Immature natural killer cell (primary cell): ENCODE data around the gene DQX1. TPM values are rescaled to one million over a fixed set of nuclear protein-coding genes. Genes with fewer than 3 reads are reported as not detected.
A peak's percentile ranks its signal among the peaks of the same experiment; 100 is the strongest.
"Not testable (repeated sequence)": the region's sequence is repeated elsewhere in the genome, so short reads cannot be mapped to it uniquely, and the experiment has no call there.

ENCODE experiments used
- DNase-seq, 3 donors: peaks; one replicate each; pipeline ENCODE4 v3.0.0; 2022; ENCODE audit warnings: mixed read lengths in 1 of 3
- H3K27ac Mint-ChIP-seq, 6 donors: one replicate each; pipeline ENCODE4 v1.8.0; 2020; ENCODE audit warnings: mixed read lengths in 6 of 6, mild to moderate bottlenecking in 5 of 6, inconsistent platforms in 4 of 6, moderate library complexity in 3 of 6
- H3K27me3 Mint-ChIP-seq, 3 donors: one replicate each; pipeline ENCODE4 v1.8.0; 2020 to 2021; ENCODE audit warnings: low read depth in 3 of 3, mild to moderate bottlenecking in 3 of 3, mixed read lengths in 3 of 3, moderate library complexity in 3 of 3, inconsistent platforms in 1 of 3
- H3K36me3 Mint-ChIP-seq, 3 donors: one replicate each; pipeline ENCODE4 v1.8.0; 2020; ENCODE audit warnings: mixed read lengths in 3 of 3, inconsistent platforms in 2 of 3, mild to moderate bottlenecking in 2 of 3
- H3K4me1 Mint-ChIP-seq, 2 donors: one replicate each; pipeline ENCODE4 v1.8.0; 2020; ENCODE audit warnings: inconsistent platforms in 2 of 2, mild to moderate bottlenecking in 2 of 2, mixed read lengths in 2 of 2, moderate library complexity in 1 of 2
- H3K4me3 Mint-ChIP-seq, 5 donors: one replicate each; pipeline ENCODE4 v1.8.0; 2020; ENCODE audit warnings: mild to moderate bottlenecking in 5 of 5, mixed read lengths in 5 of 5, inconsistent platforms in 3 of 5, moderate library complexity in 3 of 5
- H3K9me3 Mint-ChIP-seq, 6 donors: one replicate each; pipeline ENCODE4 v1.8.0; 2020; ENCODE audit warnings: mild to moderate bottlenecking in 6 of 6, mixed read lengths in 6 of 6, inconsistent platforms in 4 of 6, moderate library complexity in 3 of 6
- polyA plus RNA-seq, 3 donors: library from polyadenylated mRNA; unstranded; fragments of 300-500 nt; fragmentation: Illumina TruSeq; gene quantifications; one replicate each; pipeline ENCODE4 v1.2.3, GENCODE V29; 2021

Gene DQX1
- polyA plus RNA-seq, 3 donors from 2014 or later: not detected

DNA sequence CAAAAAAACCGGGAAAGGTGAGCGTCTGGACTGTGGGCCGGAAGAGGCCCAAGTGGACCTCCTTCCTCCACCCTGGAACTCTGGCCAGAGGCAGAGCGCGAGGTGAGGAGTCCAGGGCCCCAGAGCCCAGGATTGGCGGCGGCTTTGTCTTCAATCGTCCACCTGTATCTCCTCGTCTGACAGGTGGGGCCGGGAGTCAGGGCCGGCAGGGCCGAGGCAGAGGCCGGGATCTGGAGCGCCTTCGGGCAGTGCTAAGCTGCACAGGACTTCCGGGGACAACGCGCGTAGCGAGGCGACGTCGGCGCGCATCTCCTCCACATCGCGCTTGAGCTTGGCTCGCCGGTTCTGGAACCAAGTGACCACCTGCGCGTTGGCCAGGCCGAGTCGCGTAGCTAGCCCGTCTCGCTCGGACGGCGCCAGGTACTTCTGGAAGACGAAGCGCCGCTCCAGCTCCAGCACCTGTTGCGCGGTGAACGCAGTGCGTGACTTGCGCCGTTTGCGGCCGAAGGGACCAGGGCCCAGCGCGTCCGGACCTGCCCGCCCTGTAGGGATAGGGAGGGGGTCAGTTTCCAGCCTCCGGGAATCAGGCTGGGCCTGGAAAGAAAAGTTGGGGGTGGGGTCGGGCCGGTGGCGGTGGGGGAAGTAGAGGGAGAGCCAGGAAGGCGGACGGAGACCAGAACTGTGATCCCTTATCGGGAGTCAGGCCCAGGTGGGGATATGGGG is 28.1 kb downstream of the DQX1 start:
- no peak for DNase-seq
- H3K4me3 Mint-ChIP-seq: peak overlapping the region; percentile 90 to 98 (median 93)
- peaks cover 6 to 14% (median 10%) of the 10 kb centered on the region in 3 donors for H3K36me3 Mint-ChIP-seq
- H3K4me1 Mint-ChIP-seq: peaks cover 38 to 41% of the 10 kb centered on the region in 2 donors
- H3K27ac Mint-ChIP-seq: peak overlapping the region; percentile 35 to 92 (median 78)
- no peaks in the 10 kb centered on the region for H3K9me3 Mint-ChIP-seq
- peaks cover 5 to 15% (median 11%) of the 10 kb centered on the region in 3 donors for H3K27me3 Mint-ChIP-seq

DNA sequence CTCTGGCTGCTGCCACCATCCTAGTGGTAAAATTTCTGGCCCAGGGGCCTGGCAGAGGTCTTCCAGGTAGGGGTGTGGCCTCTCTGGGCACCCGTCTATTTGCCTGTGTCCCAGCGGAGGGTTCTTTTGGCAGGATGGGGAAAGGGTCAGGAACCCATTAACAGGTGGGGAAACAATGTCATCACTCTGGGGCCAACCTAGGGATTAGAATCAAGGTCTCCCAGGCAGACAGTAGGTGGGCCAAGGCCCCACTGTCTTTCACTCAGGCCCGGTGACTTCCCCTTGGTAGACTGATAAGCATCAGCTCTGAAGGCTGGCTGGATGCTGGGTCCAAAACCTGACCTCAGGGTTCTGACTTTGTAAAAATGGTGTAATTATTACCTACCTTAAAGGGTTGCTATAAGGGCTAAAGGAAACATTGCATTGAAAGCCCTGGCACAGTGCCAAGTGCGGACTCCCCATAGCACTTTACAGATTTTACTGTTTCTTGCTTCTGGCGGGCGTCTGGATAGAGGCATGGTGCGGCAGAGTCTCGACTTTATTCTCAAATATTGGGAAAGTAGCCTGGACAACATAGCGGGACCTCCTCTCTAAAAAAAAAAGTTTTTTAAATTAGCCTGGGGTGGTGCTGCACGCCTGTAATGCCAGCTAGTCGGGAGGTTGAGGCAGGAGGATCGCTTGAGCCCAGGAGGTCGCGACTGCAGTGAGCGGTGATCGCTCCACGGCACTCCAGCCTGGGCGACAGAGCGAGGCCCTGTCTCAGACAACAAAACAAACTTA is 28.8 kb downstream of the DQX1 start:
- H3K27ac Mint-ChIP-seq: peak overlapping the region in 3 of 6 donors; percentile 35 to 76 (median 55)
- no peaks in the 10 kb centered on the region for H3K9me3 Mint-ChIP-seq
- peaks cover 6 to 14% (median 12%) of the 10 kb centered on the region in 3 donors for H3K36me3 Mint-ChIP-seq
- peaks cover 5 to 15% (median 11%) of the 10 kb centered on the region in 3 donors for H3K27me3 Mint-ChIP-seq
- no peak for DNase-seq
- peaks cover 31 to 33% of the 10 kb centered on the region in 2 donors for H3K4me1 Mint-ChIP-seq
- peak overlapping the region; percentile 90 to 98 (median 93) for H3K4me3 Mint-ChIP-seq

DNA sequence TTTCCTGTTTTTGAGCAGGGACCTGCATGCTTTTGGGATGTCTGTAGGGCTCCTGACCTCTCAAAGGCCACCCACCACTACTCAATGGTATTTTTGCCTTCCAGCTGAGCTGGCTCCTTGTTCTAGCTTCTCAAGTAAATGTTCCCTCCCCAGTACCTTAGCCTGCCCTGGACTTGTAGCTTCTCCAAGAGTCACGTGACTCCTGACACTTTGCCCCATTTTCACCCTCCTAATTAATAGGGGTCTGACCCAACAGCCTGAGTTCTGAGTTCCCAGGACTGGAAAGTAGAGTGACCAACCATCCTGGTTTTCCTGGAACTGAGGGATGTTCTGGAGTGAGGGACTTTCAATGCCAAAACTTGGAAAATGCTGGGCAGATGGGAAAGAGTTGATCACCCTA is 30.6 kb downstream of the DQX1 start:
- Mint-ChIP-seq H3K4me3 (no peak overlapping the region), H3K27ac (peak overlapping the region in 1 of 6 donors; percentile 50), H3K27me3 (peaks cover 5 to 10% (median 8%) of the 10 kb centered on the region in 3 donors), H3K9me3 (no peaks in the 10 kb centered on the region), H3K36me3 (peaks cover 13 to 23% (median 18%) of the 10 kb centered on the region in 3 donors), H3K4me1 (peaks cover 21 to 25% of the 10 kb centered on the region in 2 donors)
- no peak for DNase-seq

DNA sequence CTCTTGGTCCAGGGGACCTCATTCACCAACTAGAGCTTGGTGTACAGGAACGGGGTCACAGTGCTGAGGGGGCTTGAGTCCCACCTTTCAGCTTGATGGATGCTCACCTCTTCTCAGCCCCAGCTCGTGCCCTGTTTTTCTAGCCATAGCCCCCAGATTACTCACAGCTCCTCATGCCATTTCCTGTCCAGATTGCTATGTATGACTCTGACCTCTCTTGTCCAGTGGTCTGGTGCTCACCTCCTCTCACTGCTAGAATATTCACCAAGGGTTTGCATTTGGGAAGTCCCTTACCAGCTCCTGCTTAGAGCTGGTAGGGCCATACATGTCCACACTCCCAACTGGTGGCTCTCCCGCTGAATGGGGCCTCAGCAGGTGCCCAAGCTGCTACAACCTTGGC is 32.5 kb downstream of the DQX1 start:
- H3K36me3 Mint-ChIP-seq: peaks cover 23 to 35% (median 27%) of the 10 kb centered on the region in 3 donors
- DNase-seq: no peak
- no peak overlapping the region for H3K4me3 Mint-ChIP-seq
- no peak overlapping the region for H3K27ac Mint-ChIP-seq
- H3K27me3 Mint-ChIP-seq: peaks cover under 1 to 7% (median 5%) of the 10 kb centered on the region in 3 donors
- H3K9me3 Mint-ChIP-seq: no peaks in the 10 kb centered on the region
- H3K4me1 Mint-ChIP-seq: peaks cover 13% of the 10 kb centered on the region in 2 donors

DNA sequence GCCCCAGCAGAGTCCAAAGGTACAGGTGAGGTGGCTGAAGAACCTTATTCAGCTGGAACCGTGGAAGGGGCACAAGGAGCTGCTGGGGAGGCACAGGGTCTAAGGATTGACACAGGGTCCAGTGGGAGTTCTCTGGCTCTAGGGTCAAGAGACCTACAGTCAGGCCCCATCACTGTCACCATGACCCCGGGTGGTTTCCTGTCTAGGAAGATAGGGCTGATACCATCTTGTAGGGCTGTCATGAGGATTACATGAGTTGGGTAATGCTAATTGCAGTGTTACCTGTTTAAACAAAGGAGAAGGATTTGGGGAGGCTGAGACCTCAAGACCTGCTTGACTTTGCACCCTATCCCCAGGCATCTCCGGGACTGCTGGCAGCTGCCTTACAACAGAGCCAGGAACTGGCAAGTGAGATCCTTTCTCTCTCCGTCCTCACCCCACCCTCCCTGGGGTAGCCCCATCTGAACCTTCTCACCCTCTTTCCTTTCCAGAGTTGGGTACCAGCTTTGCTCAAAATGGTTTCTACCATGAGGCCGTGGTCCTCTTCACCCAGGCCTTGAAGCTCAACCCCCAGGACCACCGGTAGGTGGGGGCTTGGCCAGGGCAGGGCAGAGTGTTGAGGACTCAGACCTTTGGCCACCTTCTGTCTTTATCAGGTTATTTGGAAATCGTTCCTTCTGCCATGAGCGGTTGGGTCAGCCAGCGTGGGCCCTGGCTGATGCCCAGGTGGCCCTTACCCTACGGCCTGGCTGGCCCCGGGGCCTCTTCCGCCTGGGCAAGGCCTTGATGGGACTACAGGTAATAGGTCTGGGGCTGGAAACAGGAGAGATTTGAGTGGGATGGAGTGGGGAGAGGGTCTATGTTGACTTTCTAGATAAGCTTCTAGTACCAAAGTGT is 34.1 kb downstream of the DQX1 start:
- peaks cover 0 to 1% (median 0%) of the 10 kb centered on the region in 3 donors for H3K27me3 Mint-ChIP-seq

DNA sequence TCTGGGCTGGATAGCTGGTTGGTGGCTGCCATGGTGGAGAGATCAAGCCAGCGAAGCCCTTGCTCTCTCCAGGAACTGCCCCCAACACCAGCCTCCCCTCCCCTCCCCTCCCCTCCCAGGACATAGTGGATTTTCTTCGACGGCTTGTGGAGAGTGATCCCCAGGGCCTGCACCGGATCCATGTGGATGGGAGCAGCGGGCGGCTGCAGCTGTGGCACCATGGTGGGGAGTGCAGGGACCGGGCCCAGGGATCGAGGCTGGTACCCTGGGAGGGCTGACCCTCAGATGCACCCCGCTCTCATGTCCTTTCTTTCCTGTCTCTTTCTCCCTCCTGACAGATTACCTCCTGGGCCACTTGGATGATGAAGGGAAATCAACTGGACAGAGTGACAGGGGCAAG is 36.1 kb downstream of the DQX1 start:
- Mint-ChIP-seq H3K4me1 (peaks cover 0 to 2% of the 10 kb centered on the region in 2 donors), H3K27ac (no peak overlapping the region), H3K36me3 (peaks cover 29 to 44% (median 30%) of the 10 kb centered on the region in 3 donors), H3K9me3 (no peaks in the 10 kb centered on the region), H3K4me3 (no peak overlapping the region), H3K27me3 (peaks cover 0 to under 1% (median 0%) of the 10 kb centered on the region in 3 donors)
- DNase-seq: no peak

More for the DNA sequence above, 34.1 kb downstream of the DQX1 start:
- peaks cover 25 to 36% (median 29%) of the 10 kb centered on the region in 3 donors for H3K36me3 Mint-ChIP-seq
- H3K9me3 Mint-ChIP-seq: no peaks in the 10 kb centered on the region
- DNase-seq: no peak
- H3K4me3 Mint-ChIP-seq: no peak overlapping the region
- no peak overlapping the region for H3K27ac Mint-ChIP-seq
- peaks cover 0 to under 1% of the 10 kb centered on the region in 2 donors for H3K4me1 Mint-ChIP-seq

DNA sequence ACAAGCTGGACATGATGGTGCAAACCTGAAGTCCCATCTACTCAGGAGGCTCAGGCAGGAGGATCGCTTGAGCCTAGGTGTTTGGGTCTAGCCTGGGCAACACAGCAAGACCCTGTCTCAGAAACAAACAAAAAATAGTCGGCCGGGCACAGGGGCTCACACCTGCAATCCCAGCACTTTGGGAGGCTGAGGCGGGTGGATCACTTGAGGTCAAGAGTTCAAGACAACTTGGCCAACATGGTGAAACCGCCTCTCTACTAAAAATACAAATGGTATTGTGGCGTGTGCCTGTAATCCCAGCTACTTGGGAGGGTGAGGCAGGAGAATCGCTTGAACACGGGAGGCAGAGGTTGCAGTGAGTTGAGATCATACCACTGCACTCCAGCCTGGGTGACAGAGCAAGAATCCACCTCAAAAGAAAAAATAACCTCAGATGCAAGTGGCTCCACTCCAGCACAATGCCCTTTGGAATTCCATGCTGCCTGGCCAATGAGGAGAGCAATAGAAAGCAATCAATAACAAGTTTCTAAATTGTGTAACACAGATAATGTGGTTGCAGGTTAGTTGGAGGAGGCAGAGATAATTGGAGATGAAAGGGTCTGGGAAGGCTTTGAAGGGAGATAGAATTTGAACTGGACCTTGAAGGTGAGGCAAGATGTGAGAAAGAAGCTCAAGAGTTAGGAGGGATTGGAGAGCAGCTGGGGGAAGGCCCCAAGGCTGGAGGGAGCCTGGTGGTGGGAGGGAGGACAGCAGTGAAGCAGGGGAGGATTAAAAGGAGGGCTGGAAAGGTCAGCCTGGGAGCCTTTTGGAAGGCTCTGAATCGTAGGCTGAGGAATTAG is 37.2 kb downstream of the DQX1 start:
- no peak overlapping the region for H3K4me3 Mint-ChIP-seq
- DNase-seq: no peak
- H3K4me1 Mint-ChIP-seq: peaks cover 3 to 5% of the 10 kb centered on the region in 2 donors
- H3K27me3 Mint-ChIP-seq: no peaks in the 10 kb centered on the region
- H3K27ac Mint-ChIP-seq: peak overlapping the region in 1 of 6 donors; percentile 66
- H3K9me3 Mint-ChIP-seq: no peaks in the 10 kb centered on the region
- peaks cover 25 to 39% (median 25%) of the 10 kb centered on the region in 3 donors for H3K36me3 Mint-ChIP-seq

DNA sequence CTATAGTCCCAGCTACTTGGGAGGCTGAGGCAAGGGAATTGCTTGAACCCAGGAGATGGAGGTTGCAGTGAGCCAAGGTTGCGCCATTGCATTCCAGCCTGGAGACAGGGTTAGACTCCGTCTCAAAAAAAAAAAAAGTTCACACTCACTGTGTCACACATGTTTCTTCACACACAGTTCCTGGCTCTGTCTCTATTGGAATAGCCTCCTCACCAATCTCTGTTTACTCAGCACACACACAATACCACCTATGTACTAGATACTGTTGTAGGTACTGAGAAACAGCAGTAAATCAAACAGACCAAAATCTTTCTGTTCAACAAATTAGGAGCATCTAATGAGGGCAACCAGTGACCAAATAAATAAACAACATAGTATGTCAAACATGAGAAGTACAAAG is 39.9 kb downstream of the DQX1 start:
- H3K9me3 Mint-ChIP-seq: no peaks in the 10 kb centered on the region
- no peak overlapping the region for H3K4me3 Mint-ChIP-seq
- H3K27me3 Mint-ChIP-seq: peaks cover 0 to 5% (median 2%) of the 10 kb centered on the region in 3 donors
- DNase-seq: no peak
- H3K27ac Mint-ChIP-seq: no peak overlapping the region
- peaks cover 21 to 28% (median 23%) of the 10 kb centered on the region in 3 donors for H3K36me3 Mint-ChIP-seq
- peaks cover 22 to 27% of the 10 kb centered on the region in 2 donors for H3K4me1 Mint-ChIP-seq

DNA sequence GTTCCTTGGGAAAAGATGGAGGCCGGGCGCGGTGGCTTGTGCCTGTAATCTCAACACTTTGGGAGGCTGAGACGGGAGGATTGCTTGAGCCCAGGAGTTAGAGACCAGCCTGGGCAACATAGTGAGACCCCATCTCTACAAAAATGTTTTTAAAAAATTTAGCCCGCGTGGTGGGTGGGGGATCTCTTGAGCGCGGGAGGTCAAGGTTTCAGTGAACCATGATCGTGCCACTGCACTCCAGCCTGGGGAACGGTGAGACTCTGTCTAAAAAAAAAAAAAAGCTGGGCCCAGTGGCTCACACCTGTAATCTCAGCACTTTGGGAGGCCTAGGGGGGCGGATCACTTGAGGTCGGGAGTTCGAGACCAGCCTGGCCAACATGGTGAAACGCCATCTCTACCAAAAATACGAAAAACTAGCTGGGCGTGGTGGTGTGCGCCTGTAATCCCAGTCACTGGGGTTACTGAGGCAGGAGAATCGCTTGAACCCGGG is 42.3 kb downstream of the DQX1 start:
- H3K27me3 Mint-ChIP-seq, DNase-seq, H3K9me3 Mint-ChIP-seq: not testable (repeated sequence)
- peak overlapping the region; percentile 97 to 100 (median 99) for H3K4me3 Mint-ChIP-seq
- peak overlapping the region; percentile 90 to 100 (median 99) for H3K27ac Mint-ChIP-seq
- H3K36me3 Mint-ChIP-seq: peaks cover 6 to 14% (median 8%) of the 10 kb centered on the region in 3 donors
- H3K4me1 Mint-ChIP-seq: peaks cover 35 to 40% of the 10 kb centered on the region in 2 donors

DNA sequence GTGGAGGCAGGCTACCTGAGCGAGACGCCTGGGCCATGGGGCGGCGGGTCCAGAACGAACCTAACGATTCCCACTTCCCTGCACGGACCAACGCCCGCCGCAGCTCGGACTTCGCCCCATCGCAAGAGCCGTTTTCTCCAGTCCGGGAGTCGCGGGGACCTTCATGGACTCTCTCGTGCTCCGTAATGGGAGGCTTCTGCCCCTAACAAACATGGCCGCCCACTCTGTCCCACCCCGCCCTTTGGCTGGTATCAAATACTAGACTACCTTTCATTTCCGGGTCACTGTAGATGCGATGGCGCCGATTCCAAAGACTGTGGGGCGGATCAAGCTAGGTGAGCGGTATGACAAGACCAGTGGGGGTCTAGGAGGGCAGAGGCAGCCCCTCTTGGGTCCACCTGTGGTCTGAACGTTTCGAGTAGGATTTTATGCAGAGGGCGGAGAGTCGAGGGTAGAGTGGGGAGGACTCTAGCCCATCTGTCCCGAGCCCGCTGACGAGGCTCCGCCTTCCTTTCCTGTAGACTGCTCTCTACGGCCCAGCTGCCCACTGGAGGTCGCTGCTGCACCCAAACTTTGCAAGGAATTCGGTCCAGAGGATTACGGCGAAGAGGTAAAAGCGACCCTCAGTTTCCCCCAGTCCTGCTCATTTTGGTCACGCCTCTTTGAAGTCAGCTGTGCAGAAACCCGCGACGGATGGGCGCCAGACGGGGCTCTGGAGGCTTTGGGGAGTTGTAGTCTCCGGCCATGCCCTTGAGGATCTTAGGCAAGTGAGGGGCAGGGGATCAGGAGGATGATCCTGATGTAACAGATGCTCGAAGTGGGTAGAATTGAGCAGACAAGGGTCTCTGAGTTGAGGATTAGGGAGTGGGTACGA is 43.0 kb downstream of the DQX1 start, which contains the start of the genes CCDC142 and TTC31:
Gene CCDC142 (minus strand): TSS at position 198 of the 874 bp plus-strand sequence. CDS start 161 bp downstream, at position 37.
Gene TTC31 (plus strand): TSS at position 281 of the 874 bp plus-strand sequence. CDS start 15 bp downstream, at position 296.
- peaks cover 0 to 5% (median 4%) of the 10 kb centered on the region in 3 donors for H3K27me3 Mint-ChIP-seq
- H3K27ac Mint-ChIP-seq: peak within 1 kb of the TSS; percentile 90 to 100 (median 99)
- H3K9me3 Mint-ChIP-seq: no peaks in the 10 kb centered on the region
- peaks cover 6 to 14% (median 8%) of the 10 kb centered on the region in 3 donors for H3K36me3 Mint-ChIP-seq
- peak within 1 kb of the TSS; percentile 97 to 100 (median 99) for H3K4me3 Mint-ChIP-seq
- H3K4me1 Mint-ChIP-seq: peaks cover 35 to 40% of the 10 kb centered on the region in 2 donors
- peak; percentile 94 to 96 (median 95) for DNase-seq
